HepG2 (cell line): ENCODE results near the gene PPP1R13B. TPM values are rescaled to one million over a fixed set of nuclear protein-coding genes. Genes with fewer than 3 reads are reported as not detected.

ENCODE experiments used
- ATAC-seq: fragments of 200-7000 bp; cut with Tn5 transposase; 3 replicates; pipeline ENCODE4 v1.9.1; 2020; ENCODE audit warnings: mild to moderate bottlenecking, moderate library complexity
- BruUV-seq: library from RNA; stranded (reverse); fragments of 400-500 nt; replicated peaks from 2 replicates; lab custom pipeline; 2021; lab: Mats Ljungman, UMichigan
- CTCF ChIA-PET: fragments of 300-600 bp; formaldehyde crosslinking; extraction: SDS; loops from one replicate; lab custom pipeline; 2021; ENCODE audit warnings: low total read pairs, inconsistent platforms, low intra/inter-chr PET ratio; lab: Yijun Ruan, JAX
- POLR2A ChIA-PET: fragments of 350-600 bp; sonication (Branson Sonifier 250); formaldehyde crosslinking; loops from one replicate; lab custom pipeline; 2020; ENCODE audit warnings: antibody characterized with exemption, inconsistent platforms; lab: Yijun Ruan, JAX
- DNase-seq: peaks from one replicate; pipeline ENCODE4 v3.0.0-alpha.2; 2015; ENCODE audit warnings: low spot score
- FAIRE-seq: peaks from 3 replicates; lab custom pipeline; 2011; peaks lifted over from hg19 to GRCh38; lab: Jason Lieb, UNC
- H2AFZ ChIP-seq: one replicate; pipeline ENCODE4 v1.6.1; 2011; ENCODE audit warnings: low read length, inconsistent platforms
- H3K27ac ChIP-seq: fragments of 300-600 bp; 3 replicates; pipeline ENCODE4 v1.8.0; 2011; ENCODE audit warnings: mixed run types, mild to moderate bottlenecking, mixed read lengths, low read length, inconsistent platforms; ENCODE audit not compliant: insufficient read depth; ENCODE audit errors: extremely low read length
- H3K27me3 ChIP-seq, 2 experiments: fragments of 200-600 bp in 1 of 2; 2 replicates in 1 of 2; 3 replicates in 1 of 2; pipeline versions ENCODE4 v1.6.0 to v1.8.0; 2011; ENCODE audit warnings: low read length in 2 of 2, mild to moderate bottlenecking in 2 of 2, moderate library complexity in 2 of 2, inconsistent platforms in 1 of 2; ENCODE audit not compliant: insufficient read depth in 2 of 2, control insufficient read depth in 1 of 2
- H3K36me3 ChIP-seq, 2 experiments: fragments of 200-600 bp in 1 of 2; replicated peaks in 1 of 2; 2 replicates in 1 of 2; 3 replicates in 1 of 2; pipeline versions ENCODE4 v1.5.1 to v1.8.0; 2011; ENCODE audit warnings: low read length in 2 of 2, inconsistent platforms in 1 of 2; ENCODE audit not compliant: insufficient read depth in 2 of 2, control insufficient read depth in 1 of 2
- H3K4me1 ChIP-seq: 2 replicates; pipeline ENCODE4 v1.5.1; 2012; ENCODE audit warnings: low read length, inconsistent platforms; ENCODE audit not compliant: insufficient read depth
- H3K4me2 ChIP-seq: 2 replicates; pipeline ENCODE4 v1.6.0; 2011; ENCODE audit warnings: low read depth, low read length, inconsistent platforms
- H3K4me3 ChIP-seq, 3 experiments: fragments of 200-600 bp in 1 of 3; sonication (generic), shearing (Covaris generic) in 1 of 3; replicated peaks in 1 of 3; 2 replicates each; pipeline ENCODE4 v1.5.1; 2011 to 2016; ENCODE audit warnings: low read length in 3 of 3, inconsistent platforms in 2 of 3, low read depth in 2 of 3, mild to moderate bottlenecking in 2 of 3, control low read depth in 1 of 3, mixed read lengths in 1 of 3; ENCODE audit not compliant: insufficient read depth in 1 of 3
- H3K79me2 ChIP-seq: one replicate; pipeline ENCODE4 v1.6.1; 2011; ENCODE audit warnings: low read length, inconsistent platforms; ENCODE audit not compliant: insufficient read depth
- H3K9ac ChIP-seq: 2 replicates; pipeline ENCODE4 v1.6.0; 2011; ENCODE audit warnings: mild to moderate bottlenecking, low read depth, low read length, inconsistent platforms; ENCODE audit not compliant: insufficient read depth
- H3K9me3 ChIP-seq: 2 replicates; pipeline ENCODE4 v1.5.1; 2012; ENCODE audit warnings: mild to moderate bottlenecking, low read length
- H4K20me1 ChIP-seq: 2 replicates; pipeline ENCODE4 v1.6.0; 2011; ENCODE audit warnings: inconsistent platforms, mild to moderate bottlenecking, low read length, moderate library complexity; ENCODE audit not compliant: insufficient read depth
- GABPB1 ChIP-seq: IDR thresholded peaks from 2 replicates; pipeline ENCODE4 v1.6.1; 2016; ENCODE audit warnings: mild to moderate bottlenecking, missing genetic modification reagents, moderate library complexity, missing compliant biosample characterization
- HOXA9 ChIP-seq: sonication (generic); formaldehyde crosslinking; IDR thresholded peaks from 2 replicates; pipeline ENCODE4 v1.8.1; 2022; ENCODE audit warnings: missing genetic modification reagents, mild to moderate bottlenecking, moderate library complexity, borderline replicate concordance
- KLF12 ChIP-seq: sonication (generic); formaldehyde crosslinking; IDR thresholded peaks from 2 replicates; pipeline ENCODE4 v1.4.0; 2020; ENCODE audit warnings: missing genetic modification reagents, borderline replicate concordance
- MXD1 ChIP-seq: sonication (generic); formaldehyde crosslinking; IDR thresholded peaks from 2 replicates; pipeline ENCODE4 v1.4.0; 2020; ENCODE audit warnings: mild to moderate bottlenecking, missing genetic modification reagents
- PRDM15 ChIP-seq: sonication (generic); formaldehyde crosslinking; IDR thresholded peaks from 2 replicates; pipeline ENCODE4 v1.4.0; 2020; ENCODE audit warnings: missing genetic modification reagents
- UBTF ChIP-seq: sonication (generic); formaldehyde crosslinking; IDR thresholded peaks from 2 replicates; pipeline ENCODE4 v1.4.0; 2020; ENCODE audit warnings: mild to moderate bottlenecking, missing genetic modification reagents
- ZBTB4 ChIP-seq: sonication (generic); formaldehyde crosslinking; IDR thresholded peaks from 2 replicates; pipeline ENCODE4 v1.4.0; 2020; ENCODE audit warnings: missing genetic modification reagents, mild to moderate bottlenecking, borderline replicate concordance
- WGBS: methylation state at CpG from one replicate; pipeline ENCODE4 v1.1.6; 2017; ENCODE audit warnings: low lambda C conversion rate; 5-methylcytosine and 5-hydroxymethylcytosine counted together
- in situ Hi-C: cut with HindIII; loops from 2 replicates; pipeline ENCODE4 v1.10.0; 2017; ENCODE audit warnings: low pct_unique_long_range_greater_than_20kb; ENCODE audit not compliant: extremely low pct_ligation_motif_present
- intact Hi-C: fragments of 100-400 bp; cut with micrococcal nuclease; formaldehyde crosslinking; loops from one replicate; pipeline ENCODE4 v1.10.0; 2022; ENCODE audit not compliant: unreplicated experiment
- polyA plus RNA-seq, 8 experiments: library from polyadenylated mRNA; depleted of rRNA in 3 of 8; stranded (reverse) in 7 of 8; unstranded in 1 of 8; fragments of >200 nt; fragmentation: Illumina TruSeq in 4 of 8; extraction: Trizol in 4 of 8; gene quantifications; 2 replicates each; pipeline versions ENCODE4 v1.2.1 to v1.2.3, GENCODE V29; 2011 to 2016; ENCODE audit warnings: low read depth in 4 of 8, missing spikeins in 1 of 8, mixed read lengths in 1 of 8; ENCODE audit not compliant: insufficient read depth in 1 of 8
- total RNA-seq, 5 experiments: library from RNA; depleted of rRNA; stranded (reverse); fragments of >200 nt; fragmentation: Illumina TruSeq; extraction: Trizol; gene quantifications; 2 replicates each; pipeline ENCODE4 v1.2.3, GENCODE V29; 2016; ENCODE audit warnings: low read depth in 1 of 5
- TF ChIP-seq, protein P1 (sequence below): sonication (generic); formaldehyde crosslinking; IDR thresholded peaks from 2 replicates; pipeline ENCODE4 v1.8.0; 2023; ENCODE audit warnings: mild to moderate bottlenecking, missing genetic modification reagents

Gene PPP1R13B
- total and polyA plus RNA-seq, 2 of the 13 experiments (the other 11 are each of a cell fraction or from before 2014, with no cell fraction given): 4.6 to 9.4 TPM

DNA sequence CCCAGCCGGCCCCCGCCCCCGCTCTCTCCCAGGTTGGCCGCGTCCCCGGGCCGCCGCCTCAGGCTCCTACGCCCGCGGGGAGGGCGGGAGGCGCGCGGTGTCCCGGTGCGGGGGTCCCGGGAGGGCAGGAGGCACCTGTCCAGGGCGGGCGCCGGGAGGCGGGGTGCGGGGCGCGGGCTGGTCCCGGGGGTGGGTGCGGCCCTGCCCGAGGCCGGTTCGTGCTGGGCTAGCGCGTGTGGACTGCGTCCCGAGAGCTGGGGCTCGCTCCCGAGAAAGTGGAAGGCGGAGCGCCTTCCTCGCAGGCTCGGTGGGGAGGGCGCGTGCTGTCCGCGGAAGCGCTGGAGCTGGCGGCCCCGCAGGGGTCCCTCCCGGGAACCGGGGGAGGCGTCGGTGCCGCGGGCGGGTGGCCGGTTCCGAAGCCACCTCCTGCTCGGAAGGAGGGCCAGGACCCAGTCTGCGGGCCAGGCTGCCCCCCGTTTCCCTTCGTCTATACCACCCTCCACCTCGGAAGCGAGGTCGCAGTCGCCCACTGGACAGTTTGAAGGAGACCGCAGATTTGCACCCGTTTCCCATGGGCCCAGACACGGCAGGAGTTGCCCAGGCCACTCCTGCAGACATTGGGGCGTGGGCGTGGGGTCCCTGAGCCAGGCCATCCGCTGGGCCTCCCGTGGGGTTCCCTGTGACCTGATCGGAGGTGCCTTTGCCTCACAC, 131.1 kb downstream of the PPP1R13B start:
- H3K9me3 ChIP-seq: no peaks in the 10 kb centered on the region
- H3K79me2 ChIP-seq: peaks cover 56% of the 10 kb centered on the region
- no peak overlapping the region for H2AFZ ChIP-seq
- no peak for DNase-seq
- H3K4me3 ChIP-seq: peak overlapping the region; percentile 73 to 94 (median 78)
- CTCF ChIA-PET: no interaction called here
- POLR2A ChIA-PET: interaction anchor here (0.9 to 1.7 kb wide), 4 partner anchors 18 to 164 kb away, joined by 3 to 7 read pairs (median 4); no protein-coding TSS in a partner anchor
- H3K4me2 ChIP-seq: peak overlapping the region; percentile 75
- no peaks in the 10 kb centered on the region; the same call in 1 of the 2 replicates for H4K20me1 ChIP-seq
- H3K27ac ChIP-seq: peak overlapping the region; percentile 52
- H3K4me1 ChIP-seq: peaks cover 36% of the 10 kb centered on the region
- intact Hi-C loops: no loop called here
- no peak for ATAC-seq
- 0 out of 5 replicates have a peak, but pooled peaks cover 0 to 4% of the 10 kb centered on the region in 2 experiments for H3K36me3 ChIP-seq
- in situ Hi-C loops: no loop called here
- BruUV-seq: no TSS peak
- peak overlapping the region; percentile 81 for H3K9ac ChIP-seq
- no peak for FAIRE-seq
- 0% methylated on average over 10 of the region's 72 CpGs for WGBS
- H3K27me3 ChIP-seq: no peaks in the 10 kb centered on the region
- TF ChIP-seq PRDM15 (CRISPR knock-in tag) (no peak), MXD1 (CRISPR knock-in tag) (peak; percentile 35; the same call in 1 of the 2 replicates), GABPB1 (CRISPR knock-in tag) (peak; percentile 38; the same call in 1 of the 2 replicates), HOXA9 (CRISPR knock-in tag) (0 out of 2 replicates have a peak, but pooled peaks have one; percentile 11), ZBTB4 (CRISPR knock-in tag) (0 out of 2 replicates have a peak, but pooled peaks have one; percentile 7), KLF12 (CRISPR knock-in tag) (no peak), UBTF (peak; percentile 20; the same call in 1 of the 2 replicates)
- TF ChIP-seq, protein P1, sequence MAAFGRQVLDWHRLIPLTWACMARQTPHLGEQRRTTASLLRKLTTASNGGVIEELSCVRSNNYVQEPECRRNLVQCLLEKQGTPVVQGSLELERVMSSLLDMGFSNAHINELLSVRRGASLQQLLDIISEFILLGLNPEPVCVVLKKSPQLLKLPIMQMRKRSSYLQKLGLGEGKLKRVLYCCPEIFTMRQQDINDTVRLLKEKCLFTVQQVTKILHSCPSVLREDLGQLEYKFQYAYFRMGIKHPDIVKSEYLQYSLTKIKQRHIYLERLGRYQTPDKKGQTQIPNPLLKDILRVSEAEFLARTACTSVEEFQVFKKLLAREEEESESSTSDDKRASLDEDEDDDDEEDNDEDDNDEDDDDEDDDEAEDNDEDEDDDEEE (CRISPR knock-in tag): 0 out of 2 replicates have a peak, but pooled peaks have one; percentile 50
